ENCODE results near the gene RRP15. TPM values are rescaled to one million over a fixed set of nuclear protein-coding genes. Genes with fewer than 3 reads are reported as not detected.

RRP15 gene
- total RNA-seq, 1 experiment from 2014 or later = 25.5 TPM

DNA sequence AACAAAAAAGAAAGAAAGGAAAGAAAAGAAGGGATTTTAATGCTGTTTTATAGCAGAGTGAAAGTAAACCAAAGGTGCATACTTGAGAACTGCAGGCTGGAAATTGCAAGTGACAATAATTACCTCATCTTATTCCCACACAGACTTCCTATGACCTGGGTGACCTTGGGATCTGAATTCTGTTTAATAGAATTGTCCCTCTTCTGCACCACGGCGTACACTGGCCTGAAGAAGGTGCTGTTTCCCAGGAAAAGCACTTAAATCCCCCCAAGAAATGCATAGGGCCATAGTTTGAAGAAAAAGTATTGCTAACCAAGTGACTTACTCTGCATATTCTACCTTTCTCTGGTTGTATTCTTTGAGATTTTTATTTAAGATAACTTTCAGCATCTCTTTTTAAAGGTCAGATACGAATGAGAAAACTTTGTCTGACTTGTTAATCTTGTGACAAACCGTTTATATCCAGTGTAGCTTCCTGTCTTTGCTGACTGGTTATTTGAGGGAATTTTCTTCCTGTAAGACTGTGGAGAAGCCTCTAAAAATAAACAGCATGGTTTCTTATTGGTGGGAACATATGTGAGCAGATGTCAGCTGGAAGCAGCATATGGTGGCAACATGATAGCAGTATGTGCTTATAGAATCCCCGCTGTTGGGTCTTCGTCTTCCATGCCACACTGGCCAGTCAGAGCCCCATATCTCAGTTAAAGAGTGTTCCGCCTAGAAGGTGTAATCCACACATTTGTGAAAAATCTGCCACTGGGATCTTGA lies 76.4 kb downstream of the RRP15 start:
- intact Hi-C loops (cut with micrococcal nuclease) = loop anchor here (1.0 to 10.0 kb wide), 4 partner anchors 159 to 706 kb away; no protein-coding TSS in a partner anchor
- Histone ChIP-seq H3K79me2 (ENCODE audit: insufficient read depth, low read length) (no peaks in the 10 kb centered on the region), H3K4me1 (ENCODE audit: control insufficient read depth in 1 of 2, insufficient read depth in 2 of 2, low read length in 2 of 2) (no peaks in the 10 kb centered on the region; a peak in 1 of 4 replicates), H3K27ac (ENCODE audit: low read depth, low read length) (no peak overlapping the region), H3K36me3 (ENCODE audit: control insufficient read depth in 1 of 2, insufficient read depth in 2 of 2, low read length in 2 of 2) (no peaks in the 10 kb centered on the region), H4K20me1 (ENCODE audit: insufficient read depth) (no peaks in the 10 kb centered on the region), H3K9ac (ENCODE audit: low read length) (no peak overlapping the region), H3K4me3 (replicated peaks in 1 of 2; ENCODE audit: low read depth in 1 of 2, low read length in 2 of 2) (no peak overlapping the region), H3K4me2 (ENCODE audit: low read length) (no peak overlapping the region), H3K27me3 (ENCODE audit: insufficient read depth, low read length) (no peaks in the 10 kb centered on the region), H2AFZ (ENCODE audit: low read depth, low read length, poor library complexity, severe bottlenecking) (no peak overlapping the region), H3K9me2 (ENCODE audit: insufficient read depth) (no peaks in the 10 kb centered on the region), H3K9me3 (ENCODE audit: control insufficient read depth in 1 of 2, insufficient read depth in 1 of 2, low read depth in 1 of 2, low read length in 2 of 2) (no peaks in the 10 kb centered on the region)
- ChIA-PET RAD21 (ENCODE audit: low non-redundant PET in 1 of 2, low total read pairs in 2 of 2, uncharacterized antibody in 2 of 2, unreplicated experiment in 2 of 2) (no interaction called here), CTCF (interaction anchor here (1.5 kb wide), 1 partner anchor 705 kb away, joined by 5 read pairs; no protein-coding TSS in a partner anchor), POLR2A (no interaction called here)
- TF ChIP-seq RAD21 (IDR thresholded peaks at IDR 0.05; ENCODE audit: low read depth) (peak; percentile 82), POLR2A (IDR thresholded peaks at IDR 0.05; ENCODE audit: borderline replicate concordance, extremely low read depth, insufficient read depth, insufficient read length) (no peak), SP1 (IDR thresholded peaks at IDR 0.05; ENCODE audit: low read depth) (no peak), FOSL1 (IDR thresholded peaks at IDR 0.05; ENCODE audit: low read depth) (no peak), CTCF (IDR thresholded peaks at IDR 0.05 in 2 of 3, conservative IDR thresholded peaks at IDR 0.05 in 1 of 3; ENCODE audit: borderline replicate concordance in 1 of 3, insufficient read depth in 1 of 3, low read depth in 2 of 3, low read length in 2 of 3) (peak; percentile 47 to 72 (median 53); a peak in 5 of 6 replicates), POLR2AphosphoS5 (IDR thresholded peaks at IDR 0.05; ENCODE audit: low read depth, low read length) (no peak)
- TF ChIP-seq, protein P1, sequence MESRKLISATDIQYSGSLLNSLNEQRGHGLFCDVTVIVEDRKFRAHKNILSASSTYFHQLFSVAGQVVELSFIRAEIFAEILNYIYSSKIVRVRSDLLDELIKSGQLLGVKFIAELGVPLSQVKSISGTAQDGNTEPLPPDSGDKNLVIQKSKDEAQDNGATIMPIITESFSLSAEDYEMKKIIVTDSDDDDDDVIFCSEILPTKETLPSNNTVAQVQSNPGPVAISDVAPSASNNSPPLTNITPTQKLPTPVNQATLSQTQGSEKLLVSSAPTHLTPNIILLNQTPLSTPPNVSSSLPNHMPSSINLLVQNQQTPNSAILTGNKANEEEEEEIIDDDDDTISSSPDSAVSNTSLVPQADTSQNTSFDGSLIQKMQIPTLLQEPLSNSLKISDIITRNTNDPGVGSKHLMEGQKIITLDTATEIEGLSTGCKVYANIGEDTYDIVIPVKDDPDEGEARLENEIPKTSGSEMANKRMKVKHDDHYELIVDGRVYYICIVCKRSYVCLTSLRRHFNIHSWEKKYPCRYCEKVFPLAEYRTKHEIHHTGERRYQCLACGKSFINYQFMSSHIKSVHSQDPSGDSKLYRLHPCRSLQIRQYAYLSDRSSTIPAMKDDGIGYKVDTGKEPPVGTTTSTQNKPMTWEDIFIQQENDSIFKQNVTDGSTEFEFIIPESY (IDR thresholded peaks at IDR 0.05; ENCODE audit: extremely low read depth, insufficient replicate concordance, low read length) = no peak
- ATAC-seq (peak; percentile 75), DNase-seq (ENCODE audit: low read depth, low spot score) (peak; percentile 31)
- BruUV-seq (replicated peaks) = no TSS peak
